Measurements from ENCODE around the gene PAXX. TPM values are rescaled to one million over a fixed set of nuclear protein-coding genes. Genes with fewer than 3 reads are reported as not detected.

The PAXX gene
- total and polyA plus RNA-seq, 2 donors (not counting 1 experiment from before 2014, with no cell fraction given): 74.8 to 167 TPM

GRCh38 chr9:136992819-136993369 is 672 bp downstream of the PAXX start:
- Histone ChIP-seq H3K79me2 (ENCODE audit: control insufficient read depth, insufficient read depth, low read length) (peaks cover 10% of the 10 kb centered on the region), H3K36me3 (replicated peaks in 1 of 2; ENCODE audit: control extremely low read depth in 1 of 2, control insufficient read depth in 1 of 2, extremely low read depth in 1 of 2, insufficient read depth in 2 of 2, low read length in 1 of 2) (peaks cover 0 to 6% of the 10 kb centered on the region in 2 experiments), H3K27me3 (replicated peaks in 1 of 4; ENCODE audit: control extremely low read depth in 1 of 4, control insufficient read depth in 3 of 4, insufficient read depth in 4 of 4, low read length in 3 of 4) (peaks cover 0 to 4% (median 0%) of the 10 kb centered on the region in 4 experiments), H2AFZ (ENCODE audit: insufficient read depth, low read depth, low read length, poor library complexity, severe bottlenecking) (peak overlapping the region; percentile 85), H3K4me3 (ENCODE audit: control extremely low read depth in 1 of 5, extremely low read depth in 1 of 5, insufficient read depth in 1 of 5, low read depth in 2 of 5, low read length in 4 of 5) (peak overlapping the region; percentile 32 to 71 (median 66)), H3K9ac (ENCODE audit: low read length) (peak overlapping the region; percentile 82), H3K4me2 (replicated peaks; ENCODE audit: low read depth, low read length, poor library complexity, severe bottlenecking) (peak overlapping the region; percentile 99), H3K27ac (ENCODE audit: low read length in 2 of 2) (peak overlapping the region; percentile 76 to 97), H3K9me3 (ENCODE audit: control extremely low read depth in 1 of 3, control insufficient read depth in 2 of 3, insufficient read depth in 1 of 3, low read length in 2 of 3) (peaks cover 0 to 10% (median 0%) of the 10 kb centered on the region in 3 donors), H3K4me1 (ENCODE audit: control insufficient read depth in 2 of 2, insufficient read depth in 2 of 2, low read length in 2 of 2) (peaks cover 34 to 45% of the 10 kb centered on the region in 2 donors), H4K20me1 (ENCODE audit: control insufficient read depth, insufficient read depth, low read length, poor library complexity, severe bottlenecking) (peaks cover 17% of the 10 kb centered on the region)
- H3K27ac Mint-ChIP-seq: peak overlapping the region; percentile 91
- ChIA-PET POLR2A (interaction anchor here (0.7 to 1.7 kb wide), 8 partner anchors 8 to 248 kb away, joined by 3 to 19 read pairs (median 4); partner anchors contain the start of genes ABCA2, AJM1, FUT7 and TUBB4B), CTCF (interaction anchor here (0.7 to 2.4 kb wide), 9 partner anchors 8 to 151 kb away, joined by 3 to 20 read pairs (median 5); partner anchors contain the start of genes ABCA2, AJM1, FBXW5 and FUT7)
- no peaks in the 10 kb centered on the region for H3K9me3 Mint-ChIP-seq (ENCODE audit: insufficient read depth)
- intact Hi-C loops (cut with micrococcal nuclease): loop anchor here (1.0 to 5.0 kb wide), 7 partner anchors 7 to 511 kb away; partner anchors contain the start of genes ABCA2, FBXW5, PHPT1 and SEC16A
- no peak for ATAC-seq (ENCODE audit: low read depth)
- no peak for DNase-seq
- no peak for TF ChIP-seq CTCF (IDR thresholded peaks at IDR 0.05)
- no peak for TF ChIP-seq EZH2 (IDR thresholded peaks at IDR 0.05; ENCODE audit: borderline replicate concordance, insufficient read depth, low read depth, low read length, poor library complexity, severe bottlenecking)
- 51% methylated on average over 17 of the region's 18 CpGs for WGBS (ENCODE audit: insufficient coverage)
- peaks cover 4% of the 10 kb centered on the region for H3K27me3 Mint-ChIP-seq
- peaks cover 33% of the 10 kb centered on the region for H3K4me1 Mint-ChIP-seq
- peak overlapping the region; percentile 91 for H3K4me3 Mint-ChIP-seq
